ENCODE data around the gene CCDC174.

CCDC174 gene

DNA sequence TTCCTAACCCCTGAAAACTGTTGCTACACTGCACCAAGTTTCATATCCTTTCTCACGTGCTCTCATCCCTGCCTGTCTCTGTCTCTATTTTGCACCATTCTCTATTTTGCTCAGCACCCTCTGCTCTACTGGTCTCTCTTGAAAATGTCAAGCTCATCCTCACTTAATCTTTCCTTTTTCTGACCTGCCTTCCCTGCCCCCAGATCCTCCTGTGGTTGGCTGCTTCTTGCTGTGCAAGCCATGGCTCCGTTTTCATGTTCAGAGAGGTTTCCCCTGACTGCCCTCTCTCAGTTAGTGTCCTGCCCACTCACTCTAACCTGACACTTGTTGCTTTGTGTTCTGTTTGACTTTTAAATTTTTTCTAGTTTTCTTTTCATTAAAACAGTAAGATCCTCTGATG lies 6.0 kb downstream of the CCDC174 start:
- peaks cover 24% of the 10 kb centered on the region for H3K79me2 ChIP-seq (ENCODE audit: insufficient read depth, low read length)
- peaks cover 5% of the 10 kb centered on the region; the same call in 1 of the 2 replicates for H3F3A ChIP-seq (ENCODE audit: insufficient read depth)
- H4K20me1 ChIP-seq (ENCODE audit: low read depth, low read length) = no peaks in the 10 kb centered on the region
- H3K4me2 ChIP-seq (ENCODE audit: low read depth, low read length, poor library complexity, severe bottlenecking) = no peak overlapping the region
- no peak overlapping the region for H3K4me3 ChIP-seq (ENCODE audit: insufficient read depth, low read length, poor library complexity, severe bottlenecking)
- H2AFZ ChIP-seq (ENCODE audit: low read depth, low read length, severe bottlenecking) = no peak overlapping the region
- H3K27ac ChIP-seq (ENCODE audit: low read depth, low read length) = no peak overlapping the region
- no peaks in the 10 kb centered on the region for H3K27me3 ChIP-seq (ENCODE audit: low read length)
- H3K36me3 ChIP-seq (ENCODE audit: low read length) = peaks cover 61% of the 10 kb centered on the region
- no peaks in the 10 kb centered on the region for H3K9me2 ChIP-seq (replicated peaks; ENCODE audit: insufficient read depth, low read length)
- no peak overlapping the region for H3K9ac ChIP-seq (ENCODE audit: low read length)
- TF ChIP-seq EZH2phosphoT487 (conservative IDR thresholded peaks at IDR 0.05; ENCODE audit: low read length) = no peak
- TF ChIP-seq, protein P1, sequence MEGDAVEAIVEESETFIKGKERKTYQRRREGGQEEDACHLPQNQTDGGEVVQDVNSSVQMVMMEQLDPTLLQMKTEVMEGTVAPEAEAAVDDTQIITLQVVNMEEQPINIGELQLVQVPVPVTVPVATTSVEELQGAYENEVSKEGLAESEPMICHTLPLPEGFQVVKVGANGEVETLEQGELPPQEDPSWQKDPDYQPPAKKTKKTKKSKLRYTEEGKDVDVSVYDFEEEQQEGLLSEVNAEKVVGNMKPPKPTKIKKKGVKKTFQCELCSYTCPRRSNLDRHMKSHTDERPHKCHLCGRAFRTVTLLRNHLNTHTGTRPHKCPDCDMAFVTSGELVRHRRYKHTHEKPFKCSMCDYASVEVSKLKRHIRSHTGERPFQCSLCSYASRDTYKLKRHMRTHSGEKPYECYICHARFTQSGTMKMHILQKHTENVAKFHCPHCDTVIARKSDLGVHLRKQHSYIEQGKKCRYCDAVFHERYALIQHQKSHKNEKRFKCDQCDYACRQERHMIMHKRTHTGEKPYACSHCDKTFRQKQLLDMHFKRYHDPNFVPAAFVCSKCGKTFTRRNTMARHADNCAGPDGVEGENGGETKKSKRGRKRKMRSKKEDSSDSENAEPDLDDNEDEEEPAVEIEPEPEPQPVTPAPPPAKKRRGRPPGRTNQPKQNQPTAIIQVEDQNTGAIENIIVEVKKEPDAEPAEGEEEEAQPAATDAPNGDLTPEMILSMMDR (IDR thresholded peaks at IDR 0.05; ENCODE audit: insufficient read depth, low read length, poor library complexity, severe bottlenecking) = no peak
- no peaks in the 10 kb centered on the region for H3K9me3 ChIP-seq (ENCODE audit: insufficient read depth, low read length)

DNA sequence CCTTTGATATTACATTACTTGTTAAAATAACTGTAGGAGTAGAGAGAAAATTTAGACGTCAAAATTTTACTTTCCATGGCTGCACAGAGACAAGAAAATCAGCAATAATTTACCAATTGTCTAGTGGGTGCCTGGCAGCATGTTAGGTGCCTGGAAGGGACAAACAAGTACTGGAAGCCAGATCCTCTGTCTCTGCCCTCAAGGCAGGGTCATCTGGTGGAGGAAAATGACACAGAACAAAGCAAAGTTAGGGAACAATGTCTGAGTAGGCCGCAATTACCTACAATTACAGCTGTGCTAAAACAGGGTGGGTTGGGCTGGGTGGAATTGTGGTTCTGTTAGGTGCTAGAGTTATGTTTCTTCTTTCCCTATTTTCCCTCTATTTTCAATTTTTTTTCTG lies 7.4 kb downstream of the CCDC174 start:
- H3F3A ChIP-seq (ENCODE audit: insufficient read depth) = no peaks in the 10 kb centered on the region; the same call in 1 of the 2 replicates

DNA sequence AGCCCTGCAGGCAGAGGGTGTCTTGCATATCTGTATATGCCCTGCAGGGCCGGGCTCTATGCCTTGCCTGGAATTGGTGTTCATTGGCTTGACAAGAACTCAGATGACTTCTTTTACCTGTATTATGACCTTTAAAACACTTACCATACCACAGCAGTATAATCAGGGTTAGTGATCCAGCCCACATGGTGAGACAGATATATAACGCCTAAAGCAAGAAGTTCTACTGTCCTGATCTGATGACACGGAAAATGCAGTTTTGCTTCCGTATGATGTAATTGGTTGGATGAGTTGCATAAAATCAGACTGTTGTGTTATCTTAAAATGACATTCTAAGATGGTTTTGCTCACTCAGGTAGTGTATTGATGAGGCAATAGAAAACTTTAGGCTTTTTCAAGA lies 9.4 kb downstream of the CCDC174 start:
- Histone ChIP-seq H3K9ac (ENCODE audit: low read length) (no peak overlapping the region), H3K9me3 (ENCODE audit: insufficient read depth, low read length) (no peaks in the 10 kb centered on the region), H3K4me3 (ENCODE audit: insufficient read depth, low read length, poor library complexity, severe bottlenecking) (no peak overlapping the region), H2AFZ (ENCODE audit: low read depth, low read length, severe bottlenecking) (no peak overlapping the region), H3K4me2 (ENCODE audit: low read depth, low read length, poor library complexity, severe bottlenecking) (no peak overlapping the region), H3K27ac (ENCODE audit: low read depth, low read length) (no peak overlapping the region), H3K9me2 (replicated peaks; ENCODE audit: insufficient read depth, low read length) (no peaks in the 10 kb centered on the region), H4K20me1 (ENCODE audit: low read depth, low read length) (no peaks in the 10 kb centered on the region), H3K79me2 (ENCODE audit: insufficient read depth, low read length) (peaks cover 3% of the 10 kb centered on the region; the same call in 1 of the 2 replicates), H3F3A (ENCODE audit: insufficient read depth) (no peaks in the 10 kb centered on the region; the same call in 1 of the 2 replicates), H3K36me3 (ENCODE audit: low read length) (peaks cover 65% of the 10 kb centered on the region), H3K27me3 (ENCODE audit: low read length) (no peaks in the 10 kb centered on the region)
- TF ChIP-seq, protein P1 (IDR thresholded peaks at IDR 0.05; ENCODE audit: insufficient read depth, low read length, poor library complexity, severe bottlenecking) = no peak
- TF ChIP-seq EZH2phosphoT487 (conservative IDR thresholded peaks at IDR 0.05; ENCODE audit: low read length) = no peak

More for the DNA sequence above, 7.4 kb downstream of the CCDC174 start:
- Histone ChIP-seq H3K36me3 (ENCODE audit: low read length) (peaks cover 65% of the 10 kb centered on the region), H3K4me3 (ENCODE audit: insufficient read depth, low read length, poor library complexity, severe bottlenecking) (no peak overlapping the region), H3K79me2 (ENCODE audit: insufficient read depth, low read length) (peaks cover 10% of the 10 kb centered on the region), H3K27ac (ENCODE audit: low read depth, low read length) (no peak overlapping the region), H3K9me2 (replicated peaks; ENCODE audit: insufficient read depth, low read length) (no peaks in the 10 kb centered on the region), H3K9ac (ENCODE audit: low read length) (no peak overlapping the region), H3K4me2 (ENCODE audit: low read depth, low read length, poor library complexity, severe bottlenecking) (no peak overlapping the region), H4K20me1 (ENCODE audit: low read depth, low read length) (no peaks in the 10 kb centered on the region), H3K27me3 (ENCODE audit: low read length) (no peaks in the 10 kb centered on the region), H2AFZ (ENCODE audit: low read depth, low read length, severe bottlenecking) (no peak overlapping the region), H3K9me3 (ENCODE audit: insufficient read depth, low read length) (no peaks in the 10 kb centered on the region)
- TF ChIP-seq, protein P1 (IDR thresholded peaks at IDR 0.05; ENCODE audit: insufficient read depth, low read length, poor library complexity, severe bottlenecking) = no peak
- TF ChIP-seq EZH2phosphoT487 (conservative IDR thresholded peaks at IDR 0.05; ENCODE audit: low read length) = no peak
